Sigmoid colon (tissue), 4 donors: ENCODE data around the gene FAM3C.

Source experiments
- CTCF ChIP-seq, 4 experiments: fragments of 450-650 bp in 3 of 4; fragments of 200-600 bp in 1 of 4; IDR thresholded peaks; one replicate each; pipeline ENCODE4 v1.5.1; 2016 to 2019; ENCODE audit warnings: antibody characterized with exemption in 4 of 4, mild to moderate bottlenecking in 3 of 4, moderate library complexity in 2 of 4
- EP300 ChIP-seq, 4 donors: sonication (generic); formaldehyde crosslinking; IDR thresholded peaks; one replicate each; pipeline ENCODE4 v1.6.1; 2017; ENCODE audit warnings: antibody characterized with exemption in 4 of 4
- POLR2A ChIP-seq, 2 donors: fragments of 450-650 bp; IDR thresholded peaks; one replicate each; pipeline ENCODE4 v1.6.1; 2016; ENCODE audit warnings: antibody characterized with exemption in 2 of 2, mild to moderate bottlenecking in 2 of 2, moderate library complexity in 2 of 2
- POLR2AphosphoS5 ChIP-seq, 4 donors: sonication (generic); formaldehyde crosslinking; IDR thresholded peaks; one replicate each; pipeline ENCODE4 v1.6.1; 2017; ENCODE audit warnings: antibody characterized with exemption in 4 of 4

DNA sequence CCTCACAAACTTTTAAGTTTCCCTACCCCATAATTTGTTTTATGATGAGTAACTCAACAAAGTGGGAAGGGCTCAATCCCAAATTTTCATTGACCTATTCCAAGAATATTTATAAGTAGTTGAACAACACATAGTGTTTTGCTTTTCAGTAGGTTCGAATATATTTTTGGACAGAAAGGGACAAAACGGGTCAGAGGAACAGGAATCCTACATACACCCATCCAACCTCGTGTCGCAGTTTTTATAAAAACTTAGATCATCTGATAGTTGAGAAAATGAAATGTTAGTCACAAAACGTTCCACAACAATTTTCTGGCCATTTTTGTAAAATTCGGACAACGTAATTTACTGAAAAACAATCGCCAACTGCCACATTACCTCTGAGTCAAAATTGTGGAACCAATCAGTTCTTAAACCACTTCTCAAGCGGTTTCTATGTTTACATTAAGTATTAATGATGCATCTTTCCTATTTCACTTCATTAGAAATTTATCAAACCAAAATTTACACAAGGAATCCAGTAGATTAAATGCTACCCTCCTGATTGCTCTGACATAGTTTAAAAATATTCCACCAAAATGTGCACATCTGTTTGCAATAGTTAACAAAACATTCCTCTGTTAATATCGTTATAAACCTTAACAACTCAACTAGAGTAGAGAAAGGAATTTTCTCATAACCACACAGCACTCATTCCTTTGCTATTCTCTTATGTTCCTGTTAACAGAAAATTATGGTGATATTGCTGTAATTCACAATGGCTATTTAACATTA, 61.0 kb downstream of the FAM3C start:
- no peak for TF ChIP-seq CTCF (IDR thresholded peaks at IDR 0.05)
- TF ChIP-seq POLR2A (IDR thresholded peaks at IDR 0.05) = no peak
- TF ChIP-seq POLR2AphosphoS5 (IDR thresholded peaks at IDR 0.05) = no peak
- TF ChIP-seq EP300 (IDR thresholded peaks at IDR 0.05) = no peak
